GM19395 (cell line): ENCODE measurements around the gene MYADML2.

Source experiments
- ATAC-seq: cut with Tn5 transposase; IDR thresholded peaks from one replicate; pipeline ENCODE4 v1.9.1; 2021; ENCODE audit warnings: mild to moderate bottlenecking, moderate library complexity; ENCODE audit not compliant: unreplicated experiment

Gene MYADML2

GRCh38 chr17:81940538-81941483 is 6.2 kb downstream of the MYADML2 start:
- ATAC-seq, result no peak

GRCh38 chr17:81939881-81940385 is 7.1 kb downstream of the MYADML2 start:
- no peak for ATAC-seq

DNA sequence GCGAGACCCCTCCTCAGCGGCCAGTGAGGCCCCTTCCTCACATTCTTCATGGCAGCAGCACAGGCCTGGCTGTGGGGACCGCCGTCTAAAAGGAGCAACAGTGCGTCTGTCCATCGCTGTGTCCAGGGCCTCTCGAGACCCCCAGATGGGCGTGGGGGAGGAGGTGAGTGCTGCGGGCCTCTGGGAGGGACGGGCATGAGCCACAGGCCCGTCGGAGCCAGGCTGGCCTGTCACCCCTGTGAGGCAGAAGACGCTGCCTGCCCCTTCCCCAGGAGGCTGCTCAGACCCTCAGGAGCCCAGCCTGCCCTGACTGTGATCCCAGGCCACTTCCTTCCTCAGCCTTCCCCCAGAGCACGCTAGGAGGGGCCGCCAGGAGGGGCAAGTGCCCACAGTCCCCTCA is 7.8 kb downstream of the MYADML2 start:
- ATAC-seq, result no peak

DNA sequence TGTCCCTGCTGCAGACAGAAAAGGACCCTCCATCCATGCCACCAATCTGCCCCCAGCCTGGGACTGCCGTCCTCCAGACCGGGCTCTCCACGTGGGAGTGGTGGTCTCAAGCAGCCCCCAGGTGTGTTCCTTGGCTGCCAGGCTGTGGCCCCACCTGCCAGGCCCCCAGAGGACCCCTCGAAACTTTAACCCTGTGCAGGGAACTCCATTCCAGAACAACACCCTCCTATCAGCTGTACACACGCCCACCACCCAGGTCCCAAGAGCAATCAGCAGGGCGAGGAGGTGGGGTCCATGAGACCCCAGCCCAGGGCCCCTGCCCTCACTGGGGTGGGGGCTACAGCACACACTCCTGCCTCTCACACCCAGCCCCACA is 11.3 kb downstream of the MYADML2 start:
- ATAC-seq, result no peak

- ATAC-seq, result no peak
Observed at GRCh38 chr17:81934850-81935708, 12.0 kb downstream of the MYADML2 start.

GRCh38 chr17:81934098-81934757 is 12.8 kb downstream of the MYADML2 start:
- no peak for ATAC-seq

- no peak for ATAC-seq
Observed at GRCh38 chr17:81933178-81933699, 13.8 kb downstream of the MYADML2 start.

DNA sequence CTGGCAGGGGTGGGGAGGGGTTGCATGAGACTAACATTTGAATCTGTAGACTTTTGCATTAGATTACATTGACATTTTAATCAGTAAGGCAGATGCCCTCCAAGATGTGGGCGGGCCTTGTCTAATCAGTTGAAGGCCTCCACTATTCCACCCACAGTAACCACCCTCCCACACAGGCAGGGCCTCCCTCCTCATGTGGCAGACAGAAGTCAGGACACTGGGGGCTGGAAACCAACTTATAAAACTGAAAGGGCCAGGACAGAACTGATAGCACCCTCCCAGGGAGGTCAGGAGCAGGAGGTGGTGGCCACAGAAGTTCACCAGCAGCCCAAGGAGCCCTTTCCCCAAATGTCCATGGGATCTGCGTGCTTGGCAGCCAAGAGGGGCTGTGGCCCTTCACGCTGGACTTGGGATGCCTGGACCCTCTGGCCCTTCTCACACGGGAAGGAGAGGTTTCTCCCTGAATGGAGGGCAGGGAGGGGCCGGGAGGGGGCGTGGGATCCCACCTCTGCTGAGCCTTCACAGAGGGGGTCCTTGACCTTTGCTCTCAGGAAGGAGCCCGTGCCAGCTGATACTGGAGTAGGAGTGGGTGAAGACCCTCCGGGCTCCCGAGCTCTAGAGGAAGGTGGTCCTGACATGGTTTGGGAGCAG is 14.6 kb downstream of the MYADML2 start:
- no peak for ATAC-seq

DNA sequence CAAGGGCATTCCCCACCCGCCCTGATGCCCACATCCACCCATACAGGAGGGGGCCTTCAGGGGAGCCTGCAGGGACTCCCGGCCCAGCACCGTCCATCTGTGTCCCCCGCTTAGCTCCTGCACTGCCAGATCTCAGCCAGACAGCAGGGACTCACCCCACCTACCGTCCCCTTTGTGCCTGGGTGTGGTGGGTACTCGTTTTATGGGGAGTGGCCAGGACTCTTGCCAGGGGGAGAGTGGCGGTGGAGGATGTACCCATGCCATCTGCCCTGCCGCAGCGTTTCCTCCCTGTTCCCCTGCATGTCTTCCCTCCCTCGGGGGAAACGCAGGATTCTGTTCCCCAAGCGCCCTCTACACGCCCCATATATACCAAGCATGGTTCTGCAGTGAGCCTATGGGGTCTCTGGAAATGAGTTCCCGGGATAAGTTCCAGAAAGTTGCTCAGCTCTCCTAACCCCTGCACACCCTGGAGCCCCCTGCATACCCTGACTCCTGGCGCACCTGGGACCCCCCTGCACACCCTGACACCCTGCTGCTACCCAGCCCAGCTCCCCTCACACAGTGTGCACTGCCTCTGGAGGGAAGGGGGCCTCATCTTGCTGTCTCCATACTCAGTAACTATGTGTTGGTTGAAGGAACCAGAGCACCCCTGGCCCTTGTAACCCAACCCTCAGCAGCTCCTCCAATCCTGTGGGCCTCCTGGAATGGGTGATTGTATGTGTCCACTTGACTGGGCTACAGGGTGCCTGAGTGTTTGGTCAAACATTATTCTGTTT is 15.3 kb downstream of the MYADML2 start:
- ATAC-seq, result no peak

DNA sequence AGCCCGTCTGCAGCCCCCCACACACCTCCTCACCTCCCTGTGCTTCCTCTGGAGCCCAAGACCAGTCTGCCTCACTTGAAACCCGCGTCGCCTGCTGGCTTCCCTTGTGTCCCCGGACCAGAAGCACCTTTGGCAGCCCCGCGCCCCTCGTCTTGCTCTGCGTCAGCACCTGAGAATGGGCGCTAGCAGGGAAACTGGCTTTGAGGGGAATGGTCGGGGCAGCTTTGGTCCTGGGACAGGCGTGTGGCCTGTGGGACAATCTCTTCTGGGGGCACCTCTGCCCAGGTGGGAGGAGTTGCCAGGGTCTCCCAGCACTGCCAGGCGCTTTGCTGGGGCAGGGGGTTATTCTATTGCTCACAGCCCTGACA is 15.9 kb downstream of the MYADML2 start:
- no peak for ATAC-seq

- no peak for ATAC-seq
Observed at GRCh38 chr17:81930142-81931125, 16.6 kb downstream of the MYADML2 start.

GRCh38 chr17:81929253-81930141 is 17.5 kb downstream of the MYADML2 start:
- no peak for ATAC-seq

- no peak for ATAC-seq
Observed at GRCh38 chr17:81928544-81929252, 18.3 kb downstream of the MYADML2 start.

DNA sequence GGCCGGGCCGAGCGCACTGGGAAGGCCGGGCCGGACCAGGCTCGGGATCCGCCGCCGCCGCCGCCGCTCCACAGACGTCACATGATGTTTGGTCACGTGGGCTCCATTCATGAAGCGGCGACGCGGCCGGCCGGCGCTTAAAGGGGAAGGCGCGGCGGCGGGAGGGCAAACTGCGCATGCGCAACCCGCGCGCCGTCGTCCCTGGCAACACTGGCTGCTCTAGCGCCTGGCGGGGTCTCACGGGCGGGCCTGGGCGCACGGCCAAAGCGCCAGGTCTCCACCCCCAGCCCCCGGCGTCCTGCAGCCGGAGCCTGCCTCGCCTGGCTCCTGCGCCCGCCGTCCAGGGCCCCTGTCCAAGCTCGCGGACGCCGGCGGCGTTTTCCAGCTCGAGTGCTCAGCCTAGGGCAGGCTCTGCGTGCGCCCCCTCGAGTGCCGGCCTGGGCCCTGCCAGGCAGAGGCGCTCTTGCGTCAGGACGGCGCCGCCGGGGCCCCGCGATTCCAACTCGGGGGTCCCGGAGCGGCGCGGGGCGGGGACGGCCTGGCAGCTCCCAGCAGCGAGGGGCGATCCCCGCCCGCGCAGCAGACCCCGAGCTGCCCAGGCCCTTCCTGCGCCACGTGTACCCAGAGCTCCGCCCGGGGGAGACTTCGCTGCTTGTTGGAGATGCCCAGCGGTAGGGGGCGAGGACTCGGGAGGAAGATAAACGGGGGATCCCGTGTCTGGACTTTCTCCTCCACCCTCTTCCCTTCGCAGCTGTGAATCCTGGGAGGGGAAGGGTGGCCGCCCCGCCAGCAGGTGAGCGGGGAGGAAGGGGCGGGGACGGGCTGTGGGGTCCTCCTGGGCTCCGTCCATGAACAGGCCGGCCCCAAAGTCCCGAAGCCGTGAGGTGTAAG is 19.1 kb downstream of the MYADML2 start, which contains the start of gene MAFG:
Gene MAFG, minus strand, starts transcription at position 83 of the 891 bp plus-strand sequence. CDS start 4,550 bp downstream, outside the sequence.
- peak; percentile 67 for ATAC-seq

GRCh38 chr17:81927152-81927652 is 19.8 kb downstream of the MYADML2 start:
- ATAC-seq, result no peak
